Activated T-cell treated with anti-CD3 and anti-CD28 coated beads, Interleukin-2, amount 50 U/mL, for 48 hours (primary cell): ENCODE results near the gene KSR1.

ENCODE experiments used
- DNase-seq, 2 experiments: peaks; one replicate each; pipeline ENCODE4 v3.0.0-alpha.2; 2020

Gene KSR1

GRCh38 chr17:27558341-27558740, 102.1 kb downstream of the KSR1 start:
- no peak for DNase-seq

- no peak for DNase-seq
Observed at GRCh38 chr17:27558842-27559505, 102.7 kb downstream of the KSR1 start.

GRCh38 chr17:27559506-27560481, 103.5 kb downstream of the KSR1 start:
- no peak for DNase-seq

- no peak for DNase-seq
Observed at GRCh38 chr17:27560668-27561067, 104.4 kb downstream of the KSR1 start.

- DNase-seq = no peak
Observed at GRCh38 chr17:27562777-27563455, 106.7 kb downstream of the KSR1 start.

GRCh38 chr17:27563532-27563931, 107.3 kb downstream of the KSR1 start:
- DNase-seq = no peak

GRCh38 chr17:27564463-27564862, 108.2 kb downstream of the KSR1 start:
- DNase-seq = no peak

- peak; percentile 74 to 78 for DNase-seq
Observed at GRCh38 chr17:27565874-27566670, 109.8 kb downstream of the KSR1 start.

GRCh38 chr17:27566671-27567562, 110.7 kb downstream of the KSR1 start:
- DNase-seq = no peak

- no peak for DNase-seq
Observed at GRCh38 chr17:27567563-27567859, 111.3 kb downstream of the KSR1 start.

- DNase-seq = no peak
Observed at GRCh38 chr17:27568216-27568615, 112.0 kb downstream of the KSR1 start.

- DNase-seq = peak in 1 of 2 experiments; percentile 27
Observed at GRCh38 chr17:27568811-27569210, 112.6 kb downstream of the KSR1 start.

GRCh38 chr17:27569257-27569722, 113.0 kb downstream of the KSR1 start:
- DNase-seq = peak; percentile 75 to 83

- no peak for DNase-seq
Observed at GRCh38 chr17:27569884-27570577, 113.8 kb downstream of the KSR1 start.

GRCh38 chr17:27570578-27570914, 114.3 kb downstream of the KSR1 start:
- no peak for DNase-seq

GRCh38 chr17:27571563-27572352, 115.5 kb downstream of the KSR1 start:
- no peak for DNase-seq

GRCh38 chr17:27572665-27573064, 116.4 kb downstream of the KSR1 start:
- peak; percentile 80 to 83 for DNase-seq

GRCh38 chr17:27573548-27573947, 117.3 kb downstream of the KSR1 start:
- DNase-seq = no peak

- DNase-seq = no peak
Observed at GRCh38 chr17:27573971-27574525, 117.8 kb downstream of the KSR1 start.
